Suppressor macrophage (primary cell): Measurements from ENCODE around the gene PLXNA2.

ENCODE experiments used
- DNase-seq, 4 experiments: peaks; one replicate each; pipeline ENCODE4 v3.0.0-alpha.2; 2020 to 2022

PLXNA2 gene

DNA sequence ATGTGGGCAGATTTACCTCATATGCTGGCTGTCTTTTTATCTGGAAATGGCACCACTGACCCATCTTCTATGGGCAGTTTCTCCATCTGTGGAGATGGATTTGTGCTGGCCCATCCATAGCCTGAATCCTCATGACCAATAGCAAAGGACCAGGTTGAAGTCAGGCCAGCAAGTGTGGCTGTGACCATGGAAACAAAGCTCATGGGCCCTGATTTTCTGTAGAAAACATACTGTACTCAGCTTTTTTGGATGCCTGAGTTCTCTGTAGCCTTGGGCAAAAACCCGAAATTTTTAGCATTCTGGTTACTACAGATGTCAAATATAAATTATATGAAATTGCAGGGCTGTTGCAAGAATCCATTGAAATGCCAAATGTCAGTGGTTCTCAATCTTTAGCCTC lies 155.0 kb downstream of the PLXNA2 start:
- DNase-seq: no peak

DNA sequence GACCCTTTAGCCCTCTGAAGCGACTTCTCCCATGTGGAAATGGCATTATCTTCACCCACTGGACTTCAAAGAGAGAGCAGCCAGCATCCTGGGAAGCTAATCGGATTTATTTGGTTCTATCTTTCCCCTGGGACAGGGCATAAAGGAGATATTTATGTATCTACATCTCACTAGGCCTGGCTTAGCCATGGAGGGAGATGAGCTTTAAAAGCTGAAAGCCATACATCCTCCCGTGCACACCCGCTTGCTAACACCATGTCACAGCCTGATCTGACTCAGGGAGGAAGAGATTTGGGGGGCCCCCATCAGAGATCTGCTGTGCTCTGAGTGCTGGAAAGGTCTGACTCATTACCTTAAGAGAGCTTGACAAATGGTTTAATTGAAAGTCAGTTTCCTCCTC lies 155.9 kb downstream of the PLXNA2 start:
- DNase-seq: no peak

DNA sequence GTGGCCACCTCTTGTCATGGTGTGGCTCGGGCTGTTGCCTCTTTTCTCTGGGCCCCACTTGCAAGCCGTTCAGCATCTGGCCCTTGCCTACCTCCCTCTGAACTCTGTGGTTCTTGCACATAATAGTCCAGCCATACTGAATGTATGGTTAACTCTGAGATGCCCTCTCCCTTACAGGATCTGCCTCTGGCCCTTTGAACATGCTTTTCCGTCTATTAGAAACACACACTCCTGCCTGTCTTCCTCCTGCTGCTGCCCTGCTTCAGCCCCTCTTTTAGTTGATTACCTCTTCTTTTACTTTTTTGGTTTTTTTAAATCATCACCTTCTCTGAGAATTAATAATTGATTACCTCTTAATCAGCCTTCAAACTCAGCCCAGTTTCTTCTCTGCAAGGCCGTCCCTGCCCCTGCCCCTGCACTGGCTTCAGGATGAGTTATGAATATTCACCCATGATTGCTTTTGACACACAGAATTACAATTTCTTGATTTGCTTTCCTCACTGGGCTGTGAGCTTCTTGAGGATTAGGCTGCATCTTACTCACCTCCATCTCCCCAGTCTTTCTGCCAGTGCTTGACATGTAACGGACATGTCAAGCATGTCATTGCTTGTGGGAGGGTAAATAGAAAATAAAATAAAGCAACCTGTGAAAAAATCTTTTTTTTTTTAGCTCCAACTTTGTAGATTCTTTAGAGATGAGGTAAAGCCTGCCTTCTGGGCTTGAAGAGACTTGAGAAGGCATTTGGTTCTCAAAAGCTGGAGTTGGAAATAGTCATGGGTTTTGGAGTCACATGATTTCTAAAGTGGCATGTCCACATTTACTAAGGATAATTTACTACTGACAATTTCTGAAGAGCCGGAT lies 158.3 kb downstream of the PLXNA2 start:
- peak in 3 of 4 experiments; percentile 18 to 50 (median 32) for DNase-seq

DNA sequence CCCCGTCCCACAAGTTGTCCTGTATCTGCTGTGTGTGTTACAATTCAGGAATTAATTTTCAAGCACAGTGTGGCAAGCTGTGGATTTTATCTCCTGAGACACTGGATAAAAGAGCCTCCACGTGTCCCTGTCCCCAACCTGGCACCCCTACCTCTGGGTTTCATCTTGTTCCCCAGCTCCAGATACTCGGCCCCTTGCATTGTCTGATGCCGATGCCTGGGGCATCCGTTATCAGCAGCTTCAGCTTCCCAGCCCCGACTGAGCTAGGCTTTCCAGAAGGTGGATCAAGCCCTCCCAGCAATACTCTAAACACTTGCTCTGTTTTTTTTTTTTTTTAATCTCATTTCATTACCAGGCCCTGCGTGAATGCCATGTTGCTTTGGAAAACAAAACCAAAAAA lies 159.4 kb downstream of the PLXNA2 start:
- no peak for DNase-seq

DNA sequence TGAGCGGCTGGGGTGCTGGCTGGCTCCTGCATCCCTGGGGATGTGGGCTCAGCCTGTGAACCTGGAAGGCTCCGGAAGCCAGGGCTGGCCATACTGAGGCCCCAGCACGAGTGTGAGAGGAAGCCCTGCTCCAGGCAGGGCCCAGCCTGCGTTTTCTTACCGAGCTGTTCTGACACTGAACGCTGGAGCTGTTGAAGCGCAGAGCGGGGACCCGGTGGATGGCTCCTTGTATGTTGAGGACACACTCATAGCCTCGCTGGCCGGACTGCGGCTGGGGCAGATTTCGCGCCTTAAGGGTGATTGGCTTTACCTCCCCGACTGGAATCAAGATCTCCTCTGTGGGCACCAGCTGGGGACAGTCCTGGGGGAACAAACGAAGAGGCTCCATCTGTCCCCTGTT lies 160.0 kb downstream of the PLXNA2 start:
- DNase-seq: no peak

DNA sequence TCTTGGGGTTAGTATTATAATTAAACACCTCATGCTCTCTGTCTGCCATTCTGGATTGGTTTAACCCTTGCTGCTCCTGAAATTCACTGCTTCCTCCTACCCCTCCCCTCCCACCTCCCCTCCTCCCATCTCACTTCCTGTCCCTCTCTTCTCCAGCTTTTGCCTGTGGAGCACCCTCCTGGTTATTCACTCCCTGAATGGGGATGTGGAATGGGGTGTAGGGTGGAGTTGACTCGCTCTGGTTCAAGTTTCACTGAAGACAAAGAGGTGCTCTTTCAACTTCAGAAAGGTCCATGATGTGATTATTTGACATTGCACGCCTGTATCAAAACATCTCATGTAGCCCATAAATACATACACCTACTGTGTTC lies 160.5 kb downstream of the PLXNA2 start:
- DNase-seq: no peak

DNA sequence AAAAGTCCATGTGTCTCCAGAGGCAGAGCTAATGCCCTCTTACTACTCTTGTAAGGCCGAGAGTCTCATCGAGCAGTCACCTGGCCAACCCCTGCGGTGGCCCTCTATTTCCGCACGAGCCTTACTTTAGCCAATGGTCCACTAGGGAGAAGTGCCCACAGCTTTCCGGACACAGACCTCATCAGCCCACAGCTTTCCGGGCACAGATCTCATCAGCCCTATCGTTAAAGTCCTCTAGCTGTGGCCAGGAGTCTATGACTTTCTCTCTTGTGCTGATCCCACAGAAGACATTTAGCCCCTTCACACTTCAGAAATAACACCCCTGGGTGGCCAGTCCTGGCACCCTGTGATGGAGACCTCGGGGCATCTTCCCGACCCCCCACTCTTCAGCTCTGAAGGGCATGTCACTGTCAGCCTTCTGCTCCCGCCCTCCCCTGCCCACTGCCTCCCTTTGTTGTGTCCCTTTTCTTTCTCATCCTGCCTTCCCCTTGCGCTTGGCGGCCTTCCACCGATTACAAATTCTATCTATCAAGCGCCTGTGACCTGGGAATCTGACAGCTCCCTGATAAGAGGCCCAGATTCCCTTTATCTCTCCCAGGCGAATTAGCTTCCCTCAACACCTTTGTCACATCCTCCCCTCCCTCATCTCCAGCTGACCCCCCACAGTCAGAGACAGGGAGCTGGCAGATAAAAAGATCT lies 161.0 kb downstream of the PLXNA2 start:
- peak in 1 of 4 experiments; percentile 26 for DNase-seq

DNA sequence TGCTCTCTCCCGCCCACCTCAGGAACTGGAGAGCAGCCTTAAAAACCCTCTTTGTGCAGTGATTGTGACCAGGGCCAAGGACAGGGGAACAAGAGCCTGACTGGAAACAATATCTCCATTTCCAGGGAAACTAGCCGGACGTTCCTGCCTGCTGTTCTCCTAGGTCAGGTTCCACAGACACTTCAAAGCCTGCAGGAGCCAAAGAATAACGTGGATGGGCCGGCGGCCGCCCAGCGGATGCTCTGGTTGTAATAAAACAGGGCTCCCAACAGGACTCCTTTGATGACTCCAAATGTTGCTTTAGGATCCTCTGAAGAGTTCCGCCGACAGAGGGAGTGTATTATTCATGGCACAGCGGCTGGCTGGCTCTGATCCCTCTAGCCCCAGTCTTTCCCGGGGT lies 162.2 kb downstream of the PLXNA2 start:
- DNase-seq: no peak

DNA sequence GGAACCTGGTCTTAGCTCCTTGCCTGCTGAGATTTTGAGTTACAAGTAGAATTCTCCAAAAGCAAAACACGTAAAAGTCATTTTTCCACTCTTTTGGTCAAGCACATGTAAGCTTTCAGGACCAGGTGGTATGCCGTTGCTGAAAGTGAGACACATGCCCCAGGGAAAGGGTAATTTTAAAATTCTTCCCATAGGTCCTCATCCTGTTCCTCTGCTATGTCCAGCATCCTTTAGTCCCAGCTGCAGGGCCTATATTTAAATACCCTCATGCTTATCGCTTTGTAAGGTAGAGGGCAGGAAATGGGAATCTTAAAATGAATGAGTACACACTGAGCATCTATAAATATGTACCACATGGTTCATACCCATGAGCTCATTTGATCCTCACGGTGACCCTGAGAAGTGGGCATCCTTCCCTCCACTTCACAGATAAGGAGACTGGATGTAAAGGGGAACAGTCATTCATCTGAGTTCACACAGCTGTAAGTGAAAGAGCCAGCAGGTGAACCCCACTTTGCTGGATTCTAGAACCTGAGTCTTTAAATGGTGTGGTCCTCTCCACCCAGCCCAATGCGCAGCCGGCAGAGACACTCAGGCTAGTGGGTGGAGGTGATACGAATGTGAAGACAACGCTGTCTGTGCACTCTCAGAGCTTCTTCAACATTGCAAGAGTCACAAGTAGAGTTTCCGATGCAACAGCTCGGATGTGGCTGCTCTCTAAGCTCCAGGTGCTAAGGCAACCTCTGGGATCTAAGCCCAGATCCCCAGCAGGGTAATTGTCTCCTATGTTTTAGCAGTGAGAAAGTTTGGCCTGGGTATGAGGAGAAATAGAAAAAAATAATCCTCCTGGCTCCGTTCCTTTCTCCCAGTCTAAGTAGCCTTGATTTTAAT lies 163.5 kb downstream of the PLXNA2 start:
- DNase-seq: no peak

DNA sequence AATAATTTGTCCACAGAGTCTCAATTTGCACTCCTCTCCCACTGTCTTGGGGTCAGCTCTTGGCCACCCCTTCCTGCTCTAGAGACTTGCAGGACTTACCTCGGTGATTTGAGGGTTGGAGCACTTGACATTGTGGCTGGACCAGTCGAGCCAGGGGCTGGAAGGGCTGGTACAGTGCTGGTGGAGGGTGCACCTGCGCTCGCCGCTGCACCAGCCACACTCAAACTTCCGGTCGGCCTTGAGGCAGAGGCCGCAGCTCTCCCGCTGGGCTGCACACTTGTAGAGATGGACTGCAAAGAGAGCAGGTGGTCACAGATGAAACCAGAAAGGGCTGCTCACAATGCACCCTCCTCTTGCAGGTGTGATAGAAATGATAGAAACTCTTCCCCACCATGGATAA lies 165.0 kb downstream of the PLXNA2 start:
- DNase-seq: no peak

DNA sequence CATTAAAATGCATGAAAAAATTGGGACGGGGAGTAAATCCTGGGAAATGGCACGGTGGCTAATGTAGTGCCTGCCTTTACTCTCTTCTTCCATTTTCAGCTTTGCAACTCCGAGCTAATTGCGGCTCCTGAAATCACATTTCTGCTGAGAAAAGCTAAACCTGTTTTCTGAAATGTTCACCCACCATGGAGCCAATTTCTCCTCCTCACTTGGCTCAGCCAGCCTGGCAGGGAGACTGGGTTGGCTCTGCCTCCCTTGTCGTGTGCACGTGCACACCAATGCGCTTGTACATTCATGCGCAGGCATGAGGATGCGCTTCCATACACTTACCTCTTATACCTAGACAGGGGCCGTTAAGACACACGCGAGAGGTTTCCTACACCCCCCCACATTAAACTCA lies 165.4 kb downstream of the PLXNA2 start:
- no peak for DNase-seq

DNA sequence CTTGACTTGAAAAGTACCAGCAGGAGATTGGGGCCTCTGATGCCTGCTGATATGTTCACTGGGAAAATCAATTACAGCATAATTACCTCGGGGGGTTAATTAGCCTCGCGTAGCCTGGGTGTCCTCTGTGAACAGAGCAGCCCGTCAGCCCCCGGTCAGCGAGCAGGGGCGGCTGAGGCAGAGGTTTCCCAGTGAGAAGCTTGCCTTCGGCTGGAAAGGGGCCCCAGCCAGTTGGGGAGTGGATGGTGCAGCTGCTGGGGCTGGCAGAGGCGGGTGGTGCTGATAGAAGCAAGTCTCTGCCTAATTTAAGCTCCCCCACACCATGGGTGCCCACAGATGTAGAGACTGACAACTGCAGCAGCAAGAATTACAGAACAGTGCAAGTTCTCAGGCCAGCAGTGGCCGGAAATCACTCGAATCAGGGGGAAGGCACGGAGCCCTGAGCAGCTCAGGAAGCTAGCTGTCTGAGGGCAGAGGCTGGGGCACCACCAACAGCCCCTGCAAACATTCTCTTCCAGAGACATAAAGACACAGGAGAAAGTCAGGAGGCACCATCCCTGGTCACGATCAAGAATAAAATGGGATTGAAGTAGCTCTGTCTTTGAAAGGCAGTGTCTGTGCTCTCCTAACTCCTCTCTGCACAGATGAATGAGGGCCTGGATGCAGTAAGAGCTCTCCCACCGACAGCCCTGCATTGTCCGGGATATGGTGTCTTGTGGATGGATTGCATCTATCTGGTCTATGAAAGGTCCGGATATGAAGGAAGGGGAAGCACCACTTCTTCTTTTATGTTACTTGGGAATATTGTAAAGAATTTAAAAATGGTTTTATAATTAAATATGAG lies 166.7 kb downstream of the PLXNA2 start:
- peak; percentile 6 to 43 (median 34) for DNase-seq

DNA sequence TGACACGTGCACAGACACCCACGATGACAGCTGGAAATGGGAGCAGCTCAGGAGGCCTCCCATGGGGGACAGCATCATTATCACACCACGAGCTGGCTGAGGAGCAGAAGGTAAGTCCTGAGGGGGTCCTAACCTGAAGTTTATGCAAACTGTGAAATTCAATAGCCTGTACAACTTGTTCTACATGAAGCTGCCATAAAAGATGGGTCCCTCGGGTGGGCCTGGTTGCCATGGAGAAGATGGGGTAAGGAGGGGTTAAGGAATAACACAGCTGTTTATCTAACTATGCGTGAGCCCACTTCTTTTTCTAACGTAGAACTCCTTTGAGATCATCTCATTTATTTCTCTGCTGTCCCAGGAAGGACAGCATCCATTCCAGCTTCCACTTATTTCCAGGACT lies 169.8 kb downstream of the PLXNA2 start:
- no peak for DNase-seq

DNA sequence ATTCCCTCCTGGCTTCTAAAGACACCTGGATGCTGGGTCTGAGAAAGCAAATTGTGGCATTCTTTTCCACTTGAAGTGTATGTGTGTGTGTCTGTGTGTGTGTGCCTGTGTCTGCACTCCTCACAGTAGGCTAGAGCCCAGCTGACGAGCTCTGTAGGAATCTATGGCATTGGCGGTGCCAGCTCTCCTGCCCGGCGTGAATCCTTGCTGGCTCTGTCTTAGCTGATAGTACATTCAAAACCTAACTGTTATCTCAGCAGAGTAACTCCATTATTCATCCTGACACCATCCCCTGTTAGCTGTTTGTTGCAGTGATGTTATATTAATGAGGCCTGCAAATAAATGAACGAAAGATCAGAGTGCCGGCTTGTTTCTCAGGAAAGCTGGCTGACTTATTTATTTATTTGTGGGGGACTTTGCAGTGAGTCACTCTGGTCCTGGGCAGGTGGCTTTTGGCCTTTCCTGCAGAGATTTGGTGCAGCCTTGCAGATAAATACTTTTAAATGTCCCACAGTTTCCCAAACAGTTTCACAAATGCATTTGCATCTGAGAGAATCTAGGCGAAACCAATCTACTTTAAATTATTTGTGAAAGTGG lies 172.7 kb downstream of the PLXNA2 start:
- DNase-seq: no peak

DNA sequence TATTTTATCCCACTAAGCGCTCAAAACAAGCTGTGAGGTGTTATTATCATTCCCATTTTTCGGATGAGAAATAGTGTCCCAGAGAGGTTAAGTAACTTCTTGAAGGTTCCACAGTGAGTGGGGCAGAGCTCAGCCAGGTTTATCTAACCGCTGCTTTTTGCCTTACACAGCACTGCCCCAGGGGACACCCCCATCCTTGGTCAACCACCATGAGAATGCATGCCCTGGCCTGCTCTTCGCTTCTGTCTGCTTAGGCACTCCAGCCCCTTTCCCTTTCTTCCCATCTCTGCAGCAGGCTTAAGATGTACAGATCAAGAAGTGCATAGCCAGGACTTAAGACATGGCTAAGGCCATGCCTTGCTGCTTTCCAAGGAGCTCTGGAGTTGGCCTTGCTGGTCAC lies 174.3 kb downstream of the PLXNA2 start:
- DNase-seq: no peak

DNA sequence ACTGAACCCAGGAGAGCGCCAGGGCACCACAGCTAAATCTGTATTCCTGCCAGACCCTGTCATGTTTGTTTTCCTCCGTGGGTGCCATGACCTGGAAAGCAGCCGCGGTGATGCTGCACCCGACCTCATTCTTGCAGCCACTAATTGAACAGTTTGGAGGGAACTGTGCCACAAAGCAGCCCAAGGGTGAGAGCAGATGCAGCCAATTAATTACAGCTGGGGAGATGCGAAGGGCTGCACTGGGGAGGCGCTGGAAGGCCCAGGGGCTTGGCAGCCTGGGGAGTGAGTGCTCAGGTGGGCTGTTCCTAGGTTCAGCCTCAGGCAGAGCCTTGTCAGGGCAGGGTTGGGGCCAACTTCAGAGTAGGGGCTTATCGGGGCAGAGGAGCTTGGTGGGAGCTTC lies 174.9 kb downstream of the PLXNA2 start:
- no peak for DNase-seq

DNA sequence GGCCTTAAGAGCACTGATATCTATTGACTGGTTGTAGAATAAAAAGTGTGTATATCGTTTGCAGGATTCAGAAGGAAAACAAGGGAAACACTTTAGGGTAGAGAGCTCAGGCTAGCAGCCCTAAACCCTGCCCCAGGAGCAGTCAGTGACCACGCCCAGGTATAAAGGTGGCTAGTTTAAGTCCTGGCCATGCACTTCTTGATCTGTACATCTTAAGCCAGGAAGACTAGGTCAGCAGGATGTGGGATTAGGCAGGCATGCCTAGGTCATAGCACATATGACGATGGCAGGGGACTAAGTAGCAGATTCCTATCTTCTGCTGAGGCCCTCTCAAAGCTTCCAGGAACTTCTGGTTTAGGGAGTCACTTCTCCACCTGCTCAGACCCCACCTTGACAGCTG lies 175.3 kb downstream of the PLXNA2 start:
- no peak for DNase-seq

DNA sequence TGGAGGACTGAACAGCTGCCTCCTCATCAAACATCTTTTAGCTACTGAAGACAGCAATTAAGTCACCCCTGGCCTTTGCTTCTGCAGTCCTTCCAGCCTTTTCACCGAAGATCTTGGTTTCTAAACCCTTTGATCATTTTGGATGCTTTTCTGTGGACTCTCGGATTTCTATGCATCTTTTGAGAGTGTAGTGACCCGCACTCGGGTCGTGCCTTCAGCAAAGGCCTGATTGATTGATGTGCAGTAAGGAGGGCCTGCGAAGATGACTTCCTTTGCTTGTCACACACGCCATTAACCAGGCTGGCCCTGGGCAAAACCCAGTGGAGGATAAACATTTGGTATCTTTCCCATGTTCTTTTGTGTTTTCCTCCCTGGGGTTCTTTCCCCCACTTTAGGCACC lies 175.8 kb downstream of the PLXNA2 start:
- DNase-seq: no peak

DNA sequence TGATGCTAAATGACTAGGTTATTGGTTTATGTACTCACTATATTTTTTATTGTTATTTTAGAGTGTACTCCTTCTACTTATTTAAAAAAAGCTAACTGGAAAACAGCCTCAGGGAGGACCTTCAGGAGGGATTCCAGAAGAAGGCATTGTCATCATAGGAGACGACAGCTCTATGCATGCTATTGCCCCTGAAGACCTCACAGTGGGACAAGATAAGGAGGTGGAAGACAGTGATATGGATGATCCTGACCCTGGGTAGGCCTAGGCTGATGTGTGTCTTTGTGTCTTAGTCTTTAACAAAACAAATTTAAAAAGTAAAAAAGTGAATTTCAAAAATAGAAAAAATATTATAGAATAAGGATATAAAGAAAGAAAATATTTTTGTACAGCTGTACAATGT lies 177.6 kb downstream of the PLXNA2 start:
- no peak for DNase-seq

DNA sequence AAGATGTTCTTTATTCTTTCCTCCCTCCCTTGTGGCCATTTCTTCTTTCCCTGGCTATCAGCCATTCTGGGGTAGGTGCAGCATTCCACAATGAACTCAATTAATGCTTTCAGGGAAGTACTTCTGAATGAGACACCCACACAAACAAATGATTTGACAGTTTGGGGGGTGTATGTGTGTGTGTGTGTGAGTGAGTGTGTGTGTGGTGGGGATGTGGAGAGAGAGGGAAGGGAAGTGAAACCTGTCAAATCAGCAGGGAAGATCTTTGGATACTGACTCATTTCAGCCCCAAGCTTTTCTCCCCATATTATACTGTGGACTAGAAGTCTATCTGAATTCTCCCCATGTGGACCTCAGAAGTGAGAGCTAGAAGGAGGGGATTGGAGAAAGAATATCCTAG lies 178.3 kb downstream of the PLXNA2 start:
- peak; percentile 83 to 95 (median 93) for DNase-seq

DNA sequence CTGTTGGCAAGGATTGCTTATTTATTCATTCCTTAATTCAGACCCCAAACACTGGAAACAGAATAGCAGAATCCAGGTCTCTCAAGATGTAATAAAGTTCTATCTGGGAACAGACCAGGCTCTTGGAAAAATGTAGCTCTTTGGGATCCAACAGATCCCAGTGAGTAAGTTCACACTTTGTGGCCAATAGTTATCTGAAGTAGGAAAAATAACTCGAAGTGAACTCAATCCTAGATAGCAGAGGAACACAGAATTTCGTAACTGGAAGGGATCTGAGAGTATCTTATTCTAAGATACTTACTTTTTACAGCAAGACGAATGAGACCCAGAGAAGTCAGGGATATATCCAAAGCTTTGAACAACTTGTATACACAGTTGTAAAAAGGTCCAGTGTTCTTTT lies 182.6 kb downstream of the PLXNA2 start:
- DNase-seq: no peak

DNA sequence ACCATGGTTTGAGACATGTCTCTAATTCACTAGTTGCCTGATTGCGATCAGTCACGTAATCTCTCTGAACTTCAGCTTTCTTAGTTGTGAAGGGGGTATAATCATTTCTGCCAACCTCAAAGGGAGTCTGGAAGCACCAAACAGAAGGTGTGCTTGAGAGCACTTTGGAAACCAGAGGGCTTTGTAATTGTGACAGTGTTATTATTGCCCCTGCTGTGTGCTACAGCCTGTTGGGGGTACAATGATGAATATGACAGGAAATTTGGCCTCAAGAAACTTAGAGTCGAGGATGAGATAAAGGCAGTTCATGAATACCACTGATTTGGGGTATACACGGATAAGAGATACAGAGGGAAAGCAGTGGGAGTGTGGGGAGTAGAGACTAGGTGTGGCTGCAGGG lies 183.1 kb downstream of the PLXNA2 start:
- no peak for DNase-seq
